GM21447 (cell line): ENCODE results near the gene DRAM2.
"Not testable (repeated sequence)": the region's sequence is repeated elsewhere in the genome, so short reads cannot be mapped to it uniquely, and the experiment has no call there.

Experiments
- ATAC-seq: cut with Tn5 transposase; IDR thresholded peaks from one replicate; pipeline ENCODE4 v1.9.1; 2021; ENCODE audit not compliant: unreplicated experiment

The DRAM2 gene

DNA sequence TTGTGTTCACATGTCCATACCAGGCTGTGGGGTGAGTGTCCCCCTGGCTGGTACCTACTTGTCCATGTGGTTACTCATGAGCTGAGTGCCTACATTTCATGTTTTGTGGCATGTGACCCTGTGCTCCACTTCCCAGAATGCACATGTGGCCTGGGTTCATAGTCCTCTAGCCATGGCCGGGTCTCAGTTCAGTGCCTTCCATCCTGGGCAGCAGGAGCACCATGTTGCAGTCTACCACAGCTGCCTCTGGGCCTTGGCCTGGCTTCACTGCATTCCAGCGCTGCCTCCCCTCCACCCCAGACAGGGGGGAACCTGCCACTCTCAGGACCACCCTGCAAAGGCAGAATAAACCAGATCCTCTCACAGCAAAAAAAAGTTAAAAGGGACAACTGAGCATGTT is 5.6 kb upstream of the DRAM2 start:
- ATAC-seq: no peak

DNA sequence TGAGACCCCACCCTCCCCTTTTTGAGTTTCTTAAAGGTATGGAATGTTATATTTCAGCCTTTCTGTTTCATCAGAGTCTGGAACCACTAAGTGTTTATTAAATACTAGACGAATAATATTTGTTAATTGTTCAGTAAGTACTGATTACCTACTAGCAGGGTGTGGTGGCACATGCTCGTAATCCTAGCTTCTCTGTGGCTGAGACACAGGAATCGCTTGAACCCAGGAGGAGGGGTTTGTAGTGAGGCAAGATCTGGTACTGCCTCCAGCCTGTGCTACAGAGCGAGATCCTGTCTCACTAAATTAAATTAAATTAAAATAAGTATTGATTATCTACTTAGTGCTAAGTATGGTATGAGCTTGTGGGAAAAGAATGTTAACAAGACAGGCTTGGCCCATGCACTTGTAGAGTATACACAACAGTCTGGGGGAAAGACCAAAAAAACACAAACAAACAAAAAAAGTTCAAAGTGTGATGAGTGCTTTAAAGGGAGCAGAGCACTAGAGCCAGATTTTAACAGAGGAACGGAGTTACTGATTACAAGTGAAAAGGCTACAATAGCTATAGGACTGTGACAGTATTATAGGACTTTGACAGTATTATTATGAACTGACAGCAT is 2.6 kb upstream of the DRAM2 start:
- no peak for ATAC-seq

DNA sequence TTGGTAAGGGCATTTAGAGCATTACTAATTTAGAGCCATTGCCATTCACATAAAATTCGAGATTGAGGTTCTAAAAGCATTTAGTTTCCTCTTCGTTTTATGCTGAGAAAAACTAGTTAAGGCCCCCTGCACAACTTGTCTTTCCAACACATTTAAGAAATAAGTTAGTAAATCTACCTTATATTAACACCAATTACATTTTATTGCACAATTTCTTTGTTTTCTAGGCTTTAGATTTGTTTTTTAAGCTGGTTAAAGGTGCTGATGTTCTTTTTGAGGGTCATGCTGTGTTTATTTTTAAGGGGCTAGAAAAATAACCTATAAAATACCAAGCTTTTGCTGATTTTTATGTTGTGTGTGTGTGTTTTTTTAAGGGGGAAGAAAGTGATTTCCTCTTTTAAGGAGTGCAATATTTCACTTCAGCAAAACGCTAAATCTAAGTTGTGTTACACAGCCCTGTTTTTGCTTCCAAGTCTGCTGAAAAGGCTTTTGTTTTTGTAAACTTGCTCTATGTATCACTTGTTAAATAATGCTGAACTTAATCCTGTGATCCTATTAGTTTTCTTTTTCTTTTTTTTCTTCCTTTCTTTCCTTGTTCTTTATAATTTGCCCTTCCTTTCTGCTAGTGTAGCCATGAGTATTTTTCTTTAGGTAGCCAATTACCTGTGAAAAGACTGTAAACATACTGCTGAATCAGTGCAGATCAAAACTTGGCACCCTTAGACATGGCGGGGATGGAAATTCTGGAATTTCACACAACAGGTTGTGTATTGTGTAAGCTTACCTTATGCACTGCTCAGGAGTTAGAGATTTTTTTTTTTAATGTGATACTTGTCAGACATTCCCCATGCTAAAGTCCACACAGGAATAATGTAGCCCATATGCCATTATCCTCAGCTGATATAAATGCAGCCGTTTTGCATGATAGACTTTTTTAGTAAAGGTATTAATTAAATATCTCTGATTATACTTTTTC is 1.6 kb upstream of the DRAM2 start:
- no peak for ATAC-seq

DNA sequence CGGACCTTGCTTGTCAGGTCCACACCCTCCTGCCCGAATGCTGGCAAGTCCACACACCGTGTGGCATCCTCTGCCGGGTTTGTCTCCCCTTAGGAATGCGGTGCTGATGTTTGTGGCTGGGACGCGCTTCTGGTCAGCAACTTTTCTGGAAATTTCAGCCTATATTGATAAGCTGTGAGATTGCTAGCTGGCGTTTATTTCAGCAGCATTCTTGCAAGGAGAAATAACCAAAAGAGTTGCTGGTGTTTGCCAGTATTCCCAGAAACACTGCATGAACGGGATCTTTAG is 731 bp upstream of the DRAM2 start:
- peak; percentile 21 for ATAC-seq

DNA sequence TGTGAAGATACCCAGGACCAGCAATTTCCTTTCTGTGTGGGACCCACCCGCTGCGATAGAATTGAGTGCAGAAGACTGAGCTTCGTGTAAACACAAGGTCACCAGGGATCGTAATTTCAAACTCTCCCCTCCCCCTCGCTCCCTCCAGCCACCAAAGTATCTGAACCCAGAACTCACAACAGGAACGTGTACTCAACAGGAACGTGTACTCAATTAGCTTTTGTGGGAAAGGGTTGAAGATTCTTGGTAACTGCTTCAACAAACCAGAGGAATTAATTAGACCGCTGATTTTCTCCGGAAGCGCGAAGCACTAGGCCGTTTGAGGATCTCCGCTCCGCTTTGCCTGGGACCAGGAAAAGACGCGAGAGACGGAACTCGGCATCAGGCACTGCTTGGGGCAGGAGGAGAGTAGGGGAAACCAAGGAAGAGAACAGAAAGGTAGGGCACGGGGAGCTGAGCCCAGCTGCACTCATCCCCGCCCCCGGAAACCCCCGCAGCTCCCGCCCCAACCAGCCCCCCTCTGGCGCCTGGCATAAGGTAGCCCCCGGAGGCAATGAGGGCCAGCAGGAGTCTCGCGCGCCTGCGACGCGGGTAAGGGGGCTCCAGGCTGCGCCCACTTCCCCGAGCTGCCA is 453 bp downstream of the DRAM2 start:
- ATAC-seq: peak; percentile 37

DNA sequence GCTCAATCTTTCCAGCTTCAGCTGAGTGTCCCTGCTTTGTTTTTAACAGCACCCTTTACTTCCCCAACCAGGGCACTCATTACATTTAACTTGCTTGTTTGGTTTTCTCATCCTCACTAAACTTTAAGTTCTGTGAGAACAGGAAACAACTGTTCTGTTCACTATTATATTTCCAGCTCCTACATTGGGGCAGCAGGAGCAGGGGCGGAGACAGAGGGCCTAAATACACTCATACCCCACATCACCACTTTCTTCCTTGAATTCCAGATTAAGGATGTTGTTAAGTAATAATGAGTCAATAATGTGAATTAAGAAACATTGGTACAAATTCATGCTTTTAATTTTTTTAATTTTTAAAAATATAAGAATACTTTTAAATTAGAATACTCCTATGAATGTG is 6.0 kb downstream of the DRAM2 start:
- ATAC-seq: no peak

DNA sequence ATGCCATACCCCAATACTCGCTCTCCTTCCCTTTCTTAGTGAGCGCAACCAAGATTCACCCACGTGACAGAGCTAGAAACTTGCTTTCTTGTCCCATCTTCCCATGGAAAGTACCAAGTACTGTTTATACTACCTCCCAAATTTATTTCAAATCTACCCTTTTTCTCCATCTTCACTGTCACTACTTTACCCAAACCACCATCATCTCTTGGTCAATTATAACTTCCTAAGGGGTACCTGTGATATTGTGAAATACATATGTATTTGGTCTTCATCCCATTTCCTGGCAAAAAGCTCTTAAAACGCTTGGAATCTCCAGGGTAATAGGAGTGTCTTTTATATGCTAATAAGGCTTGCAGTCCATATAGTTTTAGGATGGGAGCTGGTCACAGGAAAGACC is 8.2 kb downstream of the DRAM2 start:
- ATAC-seq: no peak

DNA sequence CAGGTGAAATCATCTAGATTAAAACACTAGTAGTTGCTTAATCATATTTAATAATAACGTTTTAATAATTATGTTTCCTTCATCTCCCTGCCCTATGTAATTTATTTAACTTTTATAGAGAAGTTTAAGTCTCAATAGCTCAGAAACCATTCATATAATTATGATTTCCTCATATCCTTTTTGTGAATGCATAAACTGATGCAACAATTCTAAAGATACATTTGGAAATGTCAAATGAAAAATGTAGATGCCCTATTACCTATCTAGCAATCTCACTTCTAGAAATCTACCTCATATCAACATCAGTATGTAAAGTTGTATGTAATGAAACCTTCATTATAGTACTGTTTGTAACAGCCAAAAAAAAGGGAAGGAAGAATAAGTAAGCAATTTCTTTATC is 10.5 kb downstream of the DRAM2 start:
- ATAC-seq: no peak

DNA sequence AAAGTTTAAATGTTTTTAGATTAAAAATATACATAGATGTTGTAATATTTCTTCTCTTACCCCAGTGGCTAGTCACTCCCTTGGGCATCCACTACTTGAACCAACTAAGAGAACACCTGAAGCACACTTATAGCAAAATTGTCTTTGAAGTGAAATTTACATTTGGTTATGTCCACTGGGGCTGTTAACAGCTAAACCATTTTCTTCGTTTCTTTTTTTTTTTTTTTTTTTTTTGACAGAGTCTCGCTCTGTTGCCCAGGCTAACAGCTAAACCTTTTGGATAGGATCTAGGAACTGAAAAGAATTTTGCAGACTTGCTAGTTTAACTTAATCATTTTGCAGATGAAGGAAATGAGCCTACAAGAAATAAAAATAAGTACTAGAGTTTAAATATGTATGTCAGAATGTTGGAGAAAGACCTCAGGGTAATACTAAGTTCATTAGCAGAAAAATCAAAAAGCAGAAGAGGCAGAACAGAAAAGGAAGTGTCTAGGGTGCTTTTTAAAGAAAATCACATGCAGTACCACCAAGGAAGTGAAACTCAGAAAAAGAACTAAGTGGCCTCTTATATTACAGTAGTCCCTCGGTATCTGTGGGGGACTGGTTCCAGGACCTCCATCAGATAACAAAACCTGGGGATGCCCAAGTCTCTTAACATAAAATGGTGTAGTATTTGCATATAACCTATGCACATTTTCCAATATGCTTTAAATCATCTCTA is 11.8 kb downstream of the DRAM2 start:
- peak; percentile 83 for ATAC-seq

DNA sequence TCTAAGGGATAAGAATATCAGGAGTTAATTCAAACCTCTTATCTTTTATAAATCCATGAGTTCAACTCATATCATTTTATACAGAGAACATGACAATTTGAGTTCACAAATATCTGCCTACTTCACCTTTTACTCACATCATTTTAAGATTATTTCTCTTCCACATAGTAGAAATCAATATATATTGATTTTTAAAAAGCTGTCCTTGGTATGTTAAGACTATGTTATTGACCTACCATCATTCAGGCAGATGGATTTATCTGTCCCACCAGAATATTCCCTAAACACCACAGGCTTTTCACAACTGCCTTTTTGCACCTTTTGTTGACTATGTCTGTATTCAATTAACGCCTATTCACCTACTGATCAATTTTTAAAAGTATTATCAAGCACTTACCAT is 13.5 kb downstream of the DRAM2 start:
- no peak for ATAC-seq

DNA sequence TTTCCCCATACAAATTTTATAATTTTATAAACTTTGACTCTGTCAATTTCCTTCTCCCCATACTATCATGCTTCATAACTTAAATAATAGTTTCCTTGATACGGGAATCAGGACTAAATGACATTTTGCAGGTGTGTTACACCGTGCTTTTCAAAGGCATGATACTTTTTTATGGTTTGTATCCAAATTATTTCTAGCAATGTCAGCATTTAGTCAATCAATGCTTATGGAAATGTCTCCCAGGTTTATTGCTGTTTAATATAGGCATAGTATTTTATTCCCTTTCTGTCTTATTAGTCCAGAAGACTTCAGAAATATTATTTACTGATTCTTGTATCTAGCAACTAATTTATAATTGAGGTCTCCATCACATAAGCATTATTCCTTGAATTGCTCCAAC is 23.4 kb downstream of the DRAM2 start:
- no peak for ATAC-seq

DNA sequence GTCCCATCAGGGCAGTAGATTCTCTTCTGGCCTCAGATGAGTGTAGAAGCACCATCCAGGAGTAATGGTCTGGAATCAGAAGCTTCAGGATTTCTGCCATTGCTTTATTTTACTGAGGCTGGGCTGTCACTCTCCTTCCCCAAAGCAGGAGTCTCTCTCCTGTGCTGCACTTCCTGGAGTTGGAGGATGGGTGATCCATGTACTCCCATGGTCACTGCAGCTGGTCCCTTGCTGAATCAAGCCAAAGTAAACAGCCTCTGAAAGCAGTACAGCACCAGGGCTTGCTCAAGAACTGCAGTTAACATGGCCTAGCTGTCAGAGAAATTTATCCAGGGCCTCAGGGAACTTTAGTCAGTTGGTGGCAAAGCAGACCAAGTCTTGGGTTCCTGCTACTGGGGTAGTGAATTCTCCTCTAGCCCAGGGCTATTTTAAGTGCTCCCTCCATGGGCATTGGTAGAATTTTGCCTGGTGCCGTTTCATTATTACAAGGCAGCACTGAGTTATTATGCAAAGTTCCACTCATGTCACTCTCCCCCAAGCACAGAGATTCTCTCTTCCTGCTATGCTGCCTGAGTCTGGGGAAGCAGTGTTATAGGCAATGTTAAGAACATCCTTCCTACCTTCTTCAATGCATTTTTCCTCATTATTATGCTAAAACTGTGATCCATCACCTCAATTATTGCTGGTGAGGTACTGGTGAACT is 29.5 kb downstream of the DRAM2 start:
- ATAC-seq: no peak

DNA sequence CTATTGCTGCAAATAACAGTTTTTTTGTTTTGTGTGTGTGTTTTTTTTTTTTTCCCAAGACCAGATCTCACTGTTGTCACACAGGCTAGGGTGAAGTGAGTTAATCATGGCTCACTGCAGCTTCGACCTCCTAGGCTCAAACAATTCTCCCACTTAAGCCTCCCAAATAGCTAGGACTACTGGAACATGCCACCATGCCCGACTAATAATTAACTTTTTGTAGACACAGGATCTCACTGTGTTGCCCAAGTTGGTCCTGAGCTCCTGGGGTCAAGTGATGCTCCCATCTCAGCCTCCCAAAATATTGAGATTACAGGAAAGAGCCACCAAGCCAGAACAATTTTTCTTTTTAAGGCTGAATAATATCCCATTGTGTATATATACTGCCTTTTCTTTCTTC is 34.9 kb downstream of the DRAM2 start:
- no peak for ATAC-seq

DNA sequence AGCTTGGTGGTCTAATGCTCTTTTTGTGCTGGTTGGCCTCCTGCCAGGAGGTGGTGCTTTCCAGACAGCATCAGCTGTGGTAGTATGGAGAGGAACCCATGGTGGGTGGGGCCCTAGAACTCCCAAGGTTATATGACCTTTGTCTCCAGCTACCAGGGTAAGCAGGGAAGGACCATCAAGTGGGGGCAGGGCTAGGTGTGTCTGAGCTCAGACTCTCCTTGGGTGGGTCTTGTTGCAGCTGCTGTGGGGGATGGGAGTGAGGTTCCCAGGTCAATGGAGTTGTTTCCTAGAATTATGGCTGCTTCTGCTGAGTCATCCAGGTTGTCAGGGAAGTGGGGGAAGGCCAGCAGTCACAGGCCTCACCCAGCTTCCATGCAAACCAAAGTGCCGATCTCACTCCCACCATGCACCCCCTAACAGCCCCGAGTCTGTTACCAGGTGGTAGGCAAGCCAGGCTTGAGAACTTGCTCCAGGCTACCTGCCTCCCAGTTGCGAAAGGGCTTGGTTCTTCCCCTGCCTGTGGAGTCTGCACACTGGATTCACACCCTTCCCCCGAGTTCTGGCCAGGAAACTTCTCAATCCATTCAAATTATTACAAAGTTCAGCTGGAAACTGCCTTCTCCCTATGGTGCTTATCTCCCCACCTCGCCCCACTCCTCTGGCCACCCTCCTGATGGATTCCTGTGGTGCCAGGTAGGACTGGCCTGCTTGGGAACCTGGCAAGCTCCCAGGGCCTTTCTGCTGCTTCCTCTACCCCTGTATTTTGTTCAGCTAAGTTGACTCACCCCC is 37.8 kb downstream of the DRAM2 start:
- ATAC-seq: no peak

DNA sequence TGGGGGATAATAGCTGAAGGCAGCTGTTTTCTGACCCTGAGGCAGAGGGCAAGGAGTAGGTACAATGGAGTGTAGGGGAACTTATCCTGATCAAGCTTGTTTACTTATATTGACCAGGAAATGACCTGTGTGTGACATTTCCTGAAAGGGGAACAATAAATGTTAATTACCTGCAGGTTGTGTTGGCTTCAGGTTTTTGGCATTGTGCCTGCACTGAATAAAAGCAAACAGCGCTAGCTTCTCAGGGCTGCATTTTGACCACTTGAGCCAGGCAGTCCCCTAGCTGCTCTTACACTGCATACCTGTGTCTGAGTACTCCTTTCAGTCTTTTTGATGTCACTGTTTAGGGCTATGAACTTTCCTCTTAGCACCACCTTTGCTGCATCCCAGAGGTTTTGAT is 40.6 kb downstream of the DRAM2 start:
- no peak for ATAC-seq

DNA sequence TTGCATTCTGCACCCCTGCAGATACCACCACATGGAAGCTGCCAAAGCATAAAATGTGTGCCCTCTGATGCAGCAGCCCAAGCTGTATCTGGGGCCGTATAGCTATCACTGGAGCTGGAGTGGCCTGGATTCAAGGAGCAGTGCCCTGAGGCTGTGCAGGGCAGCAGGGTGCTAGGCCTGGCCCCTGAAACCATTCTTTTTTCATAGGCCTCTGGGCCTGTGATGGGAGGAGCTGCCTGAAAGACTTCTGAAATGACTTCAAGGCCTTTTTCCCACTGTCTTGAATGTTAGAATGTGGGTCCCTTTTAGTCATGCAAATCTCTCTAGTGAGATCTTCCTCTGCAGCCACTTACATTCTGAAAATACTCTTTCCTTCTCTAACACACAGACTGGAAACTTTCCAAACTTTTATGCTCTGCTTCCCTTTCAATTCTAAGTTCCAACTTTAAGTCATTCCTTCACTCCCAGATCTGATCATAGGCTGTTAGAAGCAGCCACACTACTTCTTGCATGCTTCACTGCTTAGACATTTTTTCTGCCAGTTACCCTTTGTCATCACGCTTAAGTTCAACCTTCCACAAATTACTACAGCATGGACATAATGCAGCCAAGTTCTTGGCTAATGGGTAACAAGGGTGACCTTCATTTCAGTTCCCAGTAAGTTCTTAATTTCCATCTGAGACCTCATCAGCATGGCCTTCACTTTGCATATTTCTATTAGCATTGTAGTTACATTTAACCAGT is 42.4 kb downstream of the DRAM2 start:
- no peak for ATAC-seq

DNA sequence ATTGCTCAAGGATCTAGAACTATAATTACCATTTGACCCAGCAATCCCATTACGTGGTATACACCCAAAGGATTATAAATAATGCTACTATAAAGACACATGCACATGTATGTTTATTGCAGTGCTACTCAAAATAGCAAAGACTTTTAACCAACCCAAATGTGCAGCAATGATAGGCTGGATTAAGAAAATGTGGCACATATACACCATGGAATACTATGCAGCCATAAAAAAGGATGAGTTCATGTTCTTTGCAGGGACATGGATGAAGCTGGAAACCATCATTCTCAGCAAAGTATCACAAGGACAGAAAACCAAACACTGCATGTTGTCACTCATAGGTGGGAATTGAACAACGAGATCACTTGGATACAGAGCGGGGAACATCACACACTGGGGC is 44.5 kb downstream of the DRAM2 start:
- ATAC-seq: not testable (repeated sequence)

DNA sequence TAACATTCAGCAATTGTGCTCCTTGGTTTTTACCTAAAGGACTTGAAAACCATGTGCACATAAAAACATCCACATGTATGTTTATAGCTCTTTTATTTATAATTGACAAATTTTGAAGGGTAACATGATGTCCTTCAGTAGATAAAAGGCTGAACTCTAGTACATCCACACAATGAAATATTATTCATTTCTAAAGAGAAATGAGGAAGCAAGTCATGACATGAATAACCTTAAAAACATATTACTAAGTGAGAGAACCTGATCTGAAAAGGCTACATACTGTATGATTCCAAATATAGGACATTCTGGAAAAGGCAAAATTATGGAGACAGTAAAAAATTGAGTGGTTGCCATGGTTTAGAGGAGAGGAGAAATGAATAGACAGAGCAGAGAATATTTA is 50.3 kb downstream of the DRAM2 start:
- no peak for ATAC-seq

DNA sequence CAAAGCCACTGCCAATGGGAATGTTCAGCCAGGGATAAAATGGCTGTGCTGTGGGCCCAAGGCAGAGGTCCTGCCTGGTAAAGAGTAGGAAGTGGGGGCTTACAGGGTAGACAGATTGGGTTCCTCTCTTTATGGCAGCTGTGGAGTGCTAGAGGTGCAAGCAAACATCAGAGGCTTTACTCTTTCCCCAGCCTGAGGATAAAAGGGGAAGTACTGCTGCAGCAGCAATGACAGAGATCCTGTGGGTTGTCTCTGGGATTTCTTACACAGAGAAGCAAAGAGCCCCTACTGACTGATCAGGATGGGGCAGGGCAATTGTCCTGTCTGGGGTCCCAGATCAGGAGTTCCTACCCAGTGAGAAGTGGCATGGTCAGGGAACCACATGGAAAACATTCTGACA is 54.2 kb downstream of the DRAM2 start:
- ATAC-seq: no peak

DNA sequence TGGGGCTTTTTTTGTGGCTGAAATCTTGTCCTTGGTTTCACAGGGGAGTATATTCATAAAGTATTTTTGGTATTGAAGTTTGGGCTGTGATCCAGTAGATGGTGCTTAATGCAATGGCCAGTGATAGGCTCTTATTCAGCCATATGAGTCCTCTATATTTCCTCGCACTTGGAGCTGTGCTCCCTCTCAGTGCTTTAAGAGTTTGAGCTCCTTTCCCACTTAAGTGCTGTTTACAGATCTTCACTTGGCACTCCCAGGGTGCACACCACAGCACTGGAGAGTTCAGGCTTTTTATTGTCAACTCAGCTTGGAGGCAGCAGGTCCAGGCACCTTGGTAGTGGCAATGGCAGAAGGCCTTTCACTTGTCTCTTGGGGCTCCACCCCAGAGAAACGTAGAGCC is 54.9 kb downstream of the DRAM2 start:
- ATAC-seq: no peak
